ENCODE measurements around the gene ADGRA1.

The ADGRA1 gene

DNA sequence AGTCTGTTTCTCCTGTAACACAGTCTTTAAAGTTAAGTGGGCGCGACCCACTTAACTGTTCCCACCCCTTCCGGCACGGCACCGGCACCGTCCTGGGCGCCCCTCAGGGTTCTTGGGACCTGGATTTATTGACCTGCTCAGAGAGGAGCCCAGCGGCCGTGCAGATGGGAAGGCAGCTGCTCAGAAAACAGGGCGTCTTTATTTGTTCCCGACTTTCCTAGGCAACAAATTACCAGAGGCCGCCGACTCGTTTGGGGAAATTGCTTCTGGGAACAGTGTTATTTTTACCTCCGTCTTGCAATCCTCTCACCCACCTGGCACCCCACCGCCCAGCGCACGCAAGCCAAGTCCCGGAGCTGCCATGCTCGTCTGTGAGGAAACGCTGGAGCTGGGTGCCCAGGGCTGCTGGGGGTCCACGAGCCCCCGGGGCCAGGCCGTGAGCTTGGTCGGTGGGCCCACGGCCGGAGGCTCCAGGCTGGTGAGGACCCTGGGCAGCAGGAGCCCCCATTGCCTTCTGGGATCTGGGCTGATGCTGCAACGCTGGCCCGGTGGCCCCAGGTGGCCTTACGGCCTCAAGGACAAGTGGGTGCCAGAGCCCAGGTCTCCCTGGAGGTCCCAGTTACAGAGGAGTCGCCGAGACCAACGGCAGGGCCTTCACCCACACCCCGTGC is 14.9 kb upstream of the ADGRA1 start:
- ATAC-seq (ENCODE audit: low read depth) = no peak
- TF ChIP-seq, protein P1, sequence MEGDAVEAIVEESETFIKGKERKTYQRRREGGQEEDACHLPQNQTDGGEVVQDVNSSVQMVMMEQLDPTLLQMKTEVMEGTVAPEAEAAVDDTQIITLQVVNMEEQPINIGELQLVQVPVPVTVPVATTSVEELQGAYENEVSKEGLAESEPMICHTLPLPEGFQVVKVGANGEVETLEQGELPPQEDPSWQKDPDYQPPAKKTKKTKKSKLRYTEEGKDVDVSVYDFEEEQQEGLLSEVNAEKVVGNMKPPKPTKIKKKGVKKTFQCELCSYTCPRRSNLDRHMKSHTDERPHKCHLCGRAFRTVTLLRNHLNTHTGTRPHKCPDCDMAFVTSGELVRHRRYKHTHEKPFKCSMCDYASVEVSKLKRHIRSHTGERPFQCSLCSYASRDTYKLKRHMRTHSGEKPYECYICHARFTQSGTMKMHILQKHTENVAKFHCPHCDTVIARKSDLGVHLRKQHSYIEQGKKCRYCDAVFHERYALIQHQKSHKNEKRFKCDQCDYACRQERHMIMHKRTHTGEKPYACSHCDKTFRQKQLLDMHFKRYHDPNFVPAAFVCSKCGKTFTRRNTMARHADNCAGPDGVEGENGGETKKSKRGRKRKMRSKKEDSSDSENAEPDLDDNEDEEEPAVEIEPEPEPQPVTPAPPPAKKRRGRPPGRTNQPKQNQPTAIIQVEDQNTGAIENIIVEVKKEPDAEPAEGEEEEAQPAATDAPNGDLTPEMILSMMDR (IDR thresholded peaks at IDR 0.05; ENCODE audit: poor library complexity, severe bottlenecking) = no peak
- H3K4me3 ChIP-seq (ENCODE audit: severe bottlenecking) = no peak overlapping the region
- H3K4me1 ChIP-seq (ENCODE audit: insufficient read depth, poor library complexity, severe bottlenecking) = no peaks in the 10 kb centered on the region
- no peaks in the 10 kb centered on the region for H3K9me3 ChIP-seq (ENCODE audit: severe bottlenecking)
- no peak overlapping the region for H3K27ac ChIP-seq (ENCODE audit: poor library complexity, severe bottlenecking)
- no peak for DNase-seq (ENCODE audit: low spot score)
- no peaks in the 10 kb centered on the region for H3K36me3 ChIP-seq (ENCODE audit: low read depth)
- H3K27me3 ChIP-seq (ENCODE audit: insufficient read depth, poor library complexity, severe bottlenecking) = no peaks in the 10 kb centered on the region

DNA sequence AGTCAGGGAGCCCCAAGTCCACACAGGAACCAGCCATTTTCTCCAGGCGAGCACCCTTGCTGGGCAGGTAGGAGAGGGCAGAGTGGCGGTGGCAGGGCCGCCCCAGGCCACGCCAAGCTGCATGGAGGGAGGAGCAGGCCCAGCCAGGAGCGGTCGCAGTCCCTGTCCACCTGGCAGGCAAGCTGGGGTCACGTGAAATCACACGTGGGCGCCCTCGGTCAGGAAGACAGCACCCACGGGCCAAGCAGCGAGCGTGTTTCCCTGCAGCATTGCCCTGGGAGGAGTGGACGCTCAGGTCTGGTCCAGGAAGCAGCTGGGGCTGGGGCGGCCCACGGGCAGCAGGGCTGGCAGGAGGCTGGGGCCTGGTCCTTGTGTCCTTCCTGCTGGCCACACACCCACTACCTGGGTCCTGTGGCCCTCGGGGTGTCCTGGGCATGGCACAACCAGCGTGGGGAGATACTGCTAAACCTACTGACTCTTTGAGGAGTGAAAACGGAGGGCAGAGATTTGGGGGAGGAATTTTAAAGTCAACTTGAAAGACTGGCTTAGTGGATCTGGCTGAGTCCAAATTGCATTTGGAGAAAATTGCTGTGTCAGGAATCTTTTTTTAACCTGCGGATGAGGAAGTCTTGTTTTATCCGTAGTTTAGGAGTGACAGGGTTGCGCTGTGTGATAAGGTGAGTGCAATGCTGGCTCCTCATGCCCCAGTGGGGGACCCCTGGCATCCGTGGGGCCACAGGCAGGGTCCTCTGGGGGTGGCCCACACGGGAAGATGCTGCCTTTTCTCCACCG is 12.2 kb upstream of the ADGRA1 start:
- TF ChIP-seq, protein P1 (IDR thresholded peaks at IDR 0.05; ENCODE audit: poor library complexity, severe bottlenecking) = no peak
- no peaks in the 10 kb centered on the region for H3K36me3 ChIP-seq (ENCODE audit: low read depth)
- no peaks in the 10 kb centered on the region for H3K9me3 ChIP-seq (ENCODE audit: severe bottlenecking)
- no peak overlapping the region for H3K27ac ChIP-seq (ENCODE audit: poor library complexity, severe bottlenecking)
- ATAC-seq (ENCODE audit: low read depth) = no peak
- no peak overlapping the region for H3K4me3 ChIP-seq (ENCODE audit: severe bottlenecking)
- H3K27me3 ChIP-seq (ENCODE audit: insufficient read depth, poor library complexity, severe bottlenecking) = no peaks in the 10 kb centered on the region
- H3K4me1 ChIP-seq (ENCODE audit: insufficient read depth, poor library complexity, severe bottlenecking) = no peaks in the 10 kb centered on the region
- no peak for DNase-seq (ENCODE audit: low spot score)

DNA sequence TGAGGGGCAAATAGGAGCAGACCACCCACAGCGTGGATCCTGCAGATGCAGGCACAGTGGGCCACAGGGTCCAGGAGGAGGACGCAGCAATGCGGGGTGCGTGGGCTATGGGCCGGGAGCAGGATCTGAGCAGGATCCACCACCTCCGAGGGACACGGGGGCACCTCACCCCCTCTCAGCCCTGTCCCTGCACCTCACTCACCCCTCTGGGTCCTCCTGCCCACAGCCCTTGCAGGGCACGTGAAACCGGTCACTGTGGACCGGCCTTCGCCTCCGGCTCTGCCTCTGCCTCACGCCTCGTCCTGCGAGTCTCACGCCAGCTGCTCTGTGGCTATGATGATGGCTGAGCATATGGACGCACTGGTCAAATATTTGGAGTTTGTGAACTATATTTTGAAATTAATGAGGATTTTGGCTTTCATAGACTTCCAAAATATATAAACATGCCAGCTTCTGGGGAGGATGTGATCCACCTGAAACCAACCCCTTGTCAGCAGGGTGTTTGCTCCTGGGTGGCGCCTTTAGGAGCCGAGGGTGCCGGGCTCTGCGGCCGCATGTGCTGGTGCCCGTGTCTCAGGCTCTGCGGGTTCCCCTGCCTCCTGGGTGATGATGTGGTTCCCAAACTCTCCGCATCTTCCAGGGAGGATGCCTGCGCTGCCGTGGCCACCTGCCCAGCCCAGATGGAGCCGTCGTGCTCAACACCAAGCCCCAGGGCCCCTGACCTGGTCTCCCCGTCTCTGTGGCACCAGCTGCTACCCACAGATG is 11.3 kb upstream of the ADGRA1 start:
- no peaks in the 10 kb centered on the region for H3K27me3 ChIP-seq (ENCODE audit: insufficient read depth, poor library complexity, severe bottlenecking)

DNA sequence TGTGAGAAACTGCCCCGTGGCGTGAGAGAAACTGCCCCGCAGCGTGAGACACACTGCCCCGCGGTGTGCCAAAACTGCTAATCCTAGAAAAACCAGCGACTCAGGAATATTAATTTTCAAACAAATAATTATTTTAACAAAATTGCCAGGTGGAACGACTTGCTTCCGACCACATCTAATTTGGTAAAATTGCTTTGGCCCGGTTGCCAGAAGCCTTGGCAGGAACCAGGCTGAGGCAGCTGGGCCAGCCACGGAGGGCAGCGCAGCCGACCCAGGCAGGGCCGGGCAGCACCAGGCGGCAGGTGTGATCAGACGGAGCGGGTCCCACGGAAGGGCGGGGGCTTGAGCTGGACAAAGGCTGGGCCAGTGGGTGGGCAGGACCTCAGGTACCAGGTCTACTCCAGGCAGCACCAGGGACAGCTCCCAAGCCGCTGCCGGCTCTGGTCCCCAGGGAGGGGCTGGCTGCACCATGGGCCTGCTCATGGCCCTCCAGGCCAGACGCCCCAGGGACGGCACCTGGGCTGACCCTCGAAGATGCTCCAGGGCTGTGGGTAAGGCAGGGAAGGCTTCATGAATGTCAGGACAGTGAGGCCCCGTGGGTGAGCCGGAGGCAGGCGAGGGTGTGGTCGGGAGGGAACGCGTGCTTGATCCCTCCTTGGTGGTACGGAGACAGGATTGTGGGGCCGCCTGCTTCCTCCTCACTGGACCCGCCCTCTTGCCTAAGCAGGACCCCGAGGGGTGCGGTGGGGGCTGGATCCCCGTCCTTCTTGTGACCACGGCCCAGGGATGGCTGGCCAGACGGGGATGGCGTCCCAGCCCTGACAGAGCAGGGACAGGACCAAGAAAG is 7.7 kb upstream of the ADGRA1 start:
- Histone ChIP-seq H3K4me1 (ENCODE audit: insufficient read depth, poor library complexity, severe bottlenecking) (no peaks in the 10 kb centered on the region), H3K4me3 (ENCODE audit: severe bottlenecking) (no peak overlapping the region), H3K27me3 (ENCODE audit: insufficient read depth, poor library complexity, severe bottlenecking) (peaks cover 6% of the 10 kb centered on the region), H3K36me3 (ENCODE audit: low read depth) (no peaks in the 10 kb centered on the region), H3K27ac (ENCODE audit: poor library complexity, severe bottlenecking) (no peak overlapping the region), H3K9me3 (ENCODE audit: severe bottlenecking) (no peaks in the 10 kb centered on the region)
- ATAC-seq (ENCODE audit: low read depth) = no peak; the same call in 2 of the 3 replicates
- no peak for DNase-seq (ENCODE audit: low spot score)
- TF ChIP-seq, protein P1 (IDR thresholded peaks at IDR 0.05; ENCODE audit: poor library complexity, severe bottlenecking) = no peak

More for the DNA sequence above, 11.3 kb upstream of the ADGRA1 start:
- no peak overlapping the region for H3K4me3 ChIP-seq (ENCODE audit: severe bottlenecking)
- TF ChIP-seq, protein P1 (IDR thresholded peaks at IDR 0.05; ENCODE audit: poor library complexity, severe bottlenecking) = no peak
- H3K27ac ChIP-seq (ENCODE audit: poor library complexity, severe bottlenecking) = no peak overlapping the region
- no peak for DNase-seq (ENCODE audit: low spot score)
- H3K36me3 ChIP-seq (ENCODE audit: low read depth) = no peaks in the 10 kb centered on the region
- H3K4me1 ChIP-seq (ENCODE audit: insufficient read depth, poor library complexity, severe bottlenecking) = no peaks in the 10 kb centered on the region
- no peak for ATAC-seq (ENCODE audit: low read depth)
- no peaks in the 10 kb centered on the region for H3K9me3 ChIP-seq (ENCODE audit: severe bottlenecking)
